Transverse colon (tissue), 4 donors: Measurements from ENCODE around the gene GFAP.
A peak's percentile ranks its signal among the peaks of the same experiment; 100 is the strongest.

Experiments
- EP300 ChIP-seq: sonication (generic); formaldehyde crosslinking; IDR thresholded peaks from one replicate; pipeline ENCODE4 v1.6.1; 2017; ENCODE audit warnings: antibody characterized with exemption, low read depth
- POLR2A ChIP-seq: fragments of 450-650 bp; IDR thresholded peaks from one replicate; pipeline ENCODE4 v1.6.1; 2016; ENCODE audit warnings: antibody characterized with exemption, mild to moderate bottlenecking, moderate library complexity
- POLR2AphosphoS5 ChIP-seq, 3 donors: sonication (generic); formaldehyde crosslinking; IDR thresholded peaks; one replicate each; pipeline ENCODE4 v1.6.1; 2016; ENCODE audit warnings: antibody characterized with exemption in 3 of 3
- TF ChIP-seq, protein P1 (sequence below), 5 experiments: fragments of 200-600 bp in 3 of 5; fragments of 450-650 bp in 2 of 5; sonication (generic) in 3 of 5; IDR thresholded peaks; 1 replicate in 2 of 5; 2 replicates in 3 of 5; pipeline ENCODE4 v1.5.1; 2016 to 2017; ENCODE audit warnings: antibody characterized with exemption in 5 of 5, inconsistent platforms in 3 of 5, mild to moderate bottlenecking in 2 of 5, moderate library complexity in 1 of 5

- no peak for TF ChIP-seq POLR2A
- TF ChIP-seq, protein P1, sequence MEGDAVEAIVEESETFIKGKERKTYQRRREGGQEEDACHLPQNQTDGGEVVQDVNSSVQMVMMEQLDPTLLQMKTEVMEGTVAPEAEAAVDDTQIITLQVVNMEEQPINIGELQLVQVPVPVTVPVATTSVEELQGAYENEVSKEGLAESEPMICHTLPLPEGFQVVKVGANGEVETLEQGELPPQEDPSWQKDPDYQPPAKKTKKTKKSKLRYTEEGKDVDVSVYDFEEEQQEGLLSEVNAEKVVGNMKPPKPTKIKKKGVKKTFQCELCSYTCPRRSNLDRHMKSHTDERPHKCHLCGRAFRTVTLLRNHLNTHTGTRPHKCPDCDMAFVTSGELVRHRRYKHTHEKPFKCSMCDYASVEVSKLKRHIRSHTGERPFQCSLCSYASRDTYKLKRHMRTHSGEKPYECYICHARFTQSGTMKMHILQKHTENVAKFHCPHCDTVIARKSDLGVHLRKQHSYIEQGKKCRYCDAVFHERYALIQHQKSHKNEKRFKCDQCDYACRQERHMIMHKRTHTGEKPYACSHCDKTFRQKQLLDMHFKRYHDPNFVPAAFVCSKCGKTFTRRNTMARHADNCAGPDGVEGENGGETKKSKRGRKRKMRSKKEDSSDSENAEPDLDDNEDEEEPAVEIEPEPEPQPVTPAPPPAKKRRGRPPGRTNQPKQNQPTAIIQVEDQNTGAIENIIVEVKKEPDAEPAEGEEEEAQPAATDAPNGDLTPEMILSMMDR (IDR thresholded peaks at IDR 0.05), result peak; percentile 84 to 92 (median 89)
- TF ChIP-seq POLR2AphosphoS5 (IDR thresholded peaks at IDR 0.05), result peak; percentile 27 to 51 (median 29)
- peak; percentile 16 for TF ChIP-seq EP300
Measured at GRCh38 chr17:44865231-44865660, 50.1 kb downstream of the GFAP start.
